HG02571 (cell line): ENCODE measurements around the gene SLC16A10.
"Not testable (repeated sequence)": the region's sequence is repeated elsewhere in the genome, so short reads cannot be mapped to it uniquely, and the experiment has no call there.

Experiments
- ATAC-seq: cut with Tn5 transposase; IDR thresholded peaks from one replicate; pipeline ENCODE4 v1.9.1; 2021; ENCODE audit warnings: mild to moderate bottlenecking, moderate library complexity; ENCODE audit not compliant: unreplicated experiment

SLC16A10 gene

GRCh38 chr6:111131018-111131417 lies 43.7 kb downstream of the SLC16A10 start:
- ATAC-seq = not testable (repeated sequence)

- ATAC-seq = not testable (repeated sequence)
These were observed 45.4 kb downstream of the SLC16A10 start for GRCh38 chr6:111132669-111133068.

- not testable (repeated sequence) for ATAC-seq
These were observed 47.0 kb downstream of the SLC16A10 start for GRCh38 chr6:111134236-111134869.

- ATAC-seq = not testable (repeated sequence)
These were observed 50.3 kb downstream of the SLC16A10 start for GRCh38 chr6:111137489-111138093.

- ATAC-seq = no peak
These were observed 60.1 kb downstream of the SLC16A10 start for GRCh38 chr6:111147440-111147839.

GRCh38 chr6:111148110-111148509 lies 60.8 kb downstream of the SLC16A10 start:
- no peak for ATAC-seq

GRCh38 chr6:111150577-111150976 lies 63.3 kb downstream of the SLC16A10 start:
- ATAC-seq = no peak

GRCh38 chr6:111154981-111155380 lies 67.7 kb downstream of the SLC16A10 start:
- no peak for ATAC-seq

- ATAC-seq = no peak
These were observed 70.1 kb downstream of the SLC16A10 start for GRCh38 chr6:111157412-111157811.

- no peak for ATAC-seq
These were observed 72.3 kb downstream of the SLC16A10 start for GRCh38 chr6:111159633-111160032.

- ATAC-seq = no peak
These were observed 74.3 kb downstream of the SLC16A10 start for GRCh38 chr6:111161650-111162049.

- no peak for ATAC-seq
These were observed 75.2 kb downstream of the SLC16A10 start for GRCh38 chr6:111162504-111162903.

- ATAC-seq = no peak
These were observed 84.5 kb downstream of the SLC16A10 start for GRCh38 chr6:111171577-111172400.

GRCh38 chr6:111172563-111172962 lies 85.3 kb downstream of the SLC16A10 start:
- ATAC-seq = no peak

GRCh38 chr6:111173341-111173740 lies 86.0 kb downstream of the SLC16A10 start:
- ATAC-seq = no peak

GRCh38 chr6:111173946-111174345 lies 86.6 kb downstream of the SLC16A10 start:
- ATAC-seq = no peak

- no peak for ATAC-seq
These were observed 87.8 kb downstream of the SLC16A10 start for GRCh38 chr6:111175109-111175508.

- no peak for ATAC-seq
These were observed 88.9 kb downstream of the SLC16A10 start for GRCh38 chr6:111176038-111176759.

- no peak for ATAC-seq
These were observed 89.4 kb downstream of the SLC16A10 start for GRCh38 chr6:111176760-111177099.

GRCh38 chr6:111177131-111177530 lies 89.8 kb downstream of the SLC16A10 start:
- ATAC-seq = no peak
